Type B pancreatic cell (in vitro differentiated cells): ENCODE results near the gene PER3. TPM values are rescaled to one million over a fixed set of nuclear protein-coding genes. Genes with fewer than 3 reads are reported as not detected.

Experiments
- DNase-seq: peaks from one replicate; pipeline ENCODE4 v3.0.0; 2021; ENCODE audit warnings: mixed read lengths; ENCODE audit not compliant: unreplicated experiment; ENCODE audit errors: extremely low spot score
- H3K27ac Mint-ChIP-seq: 2 replicates; pipeline ENCODE4 v1.8.0; 2021; ENCODE audit warnings: mild to moderate bottlenecking, mixed read lengths
- H3K27me3 Mint-ChIP-seq: 2 replicates; pipeline ENCODE4 v1.8.0; 2021; ENCODE audit warnings: mixed read lengths
- H3K36me3 Mint-ChIP-seq: 2 replicates; pipeline ENCODE4 v1.8.0; 2021; ENCODE audit warnings: mixed read lengths
- H3K4me1 Mint-ChIP-seq: one replicate; pipeline ENCODE4 v1.8.0; 2021; ENCODE audit warnings: mixed read lengths; ENCODE audit not compliant: unreplicated experiment
- H3K4me3 Mint-ChIP-seq: 2 replicates; pipeline ENCODE4 v1.8.0; 2021; ENCODE audit warnings: mild to moderate bottlenecking, mixed read lengths
- H3K9me3 Mint-ChIP-seq: 2 replicates; pipeline ENCODE4 v1.8.0; 2021; ENCODE audit warnings: mixed read lengths
- total RNA-seq: library from RNA; stranded (reverse); gene quantifications from 2 replicates; pipeline ENCODE4 v1.2.1, GENCODE V29; 2021; ENCODE audit warnings: low replicate concordance
- TF ChIP-seq, protein P1 (sequence below): fragments of 200-600 bp; sonication (generic); conservative IDR thresholded peaks from 2 replicates; pipeline ENCODE4 v1.5.0; 2021; ENCODE audit warnings: antibody characterized with exemption, mild to moderate bottlenecking

PER3 gene
- total RNA-seq, 1 donor from 2014 or later: 7.1 TPM

DNA sequence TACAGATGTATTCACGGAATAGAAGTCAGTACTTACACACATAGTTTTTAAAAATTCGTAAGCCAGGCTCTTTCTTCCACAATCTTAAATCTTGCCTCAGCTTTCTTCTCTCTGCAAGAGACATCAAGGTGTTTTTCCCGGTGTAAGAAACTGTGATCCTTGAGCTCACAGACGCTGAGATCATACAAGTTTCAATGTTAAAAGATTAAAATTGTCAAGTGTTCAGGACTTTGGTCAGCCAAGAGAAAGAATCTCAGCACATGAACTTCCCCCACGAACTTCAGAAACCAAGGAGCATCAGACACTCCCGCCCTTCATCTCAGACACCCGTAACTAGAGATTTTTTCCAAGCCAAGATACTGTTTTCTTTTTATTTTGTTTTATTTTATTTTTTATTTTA lies 62.6 kb downstream of the PER3 start:
- H3K4me1 Mint-ChIP-seq: no peaks in the 10 kb centered on the region
- TF ChIP-seq, protein P1, sequence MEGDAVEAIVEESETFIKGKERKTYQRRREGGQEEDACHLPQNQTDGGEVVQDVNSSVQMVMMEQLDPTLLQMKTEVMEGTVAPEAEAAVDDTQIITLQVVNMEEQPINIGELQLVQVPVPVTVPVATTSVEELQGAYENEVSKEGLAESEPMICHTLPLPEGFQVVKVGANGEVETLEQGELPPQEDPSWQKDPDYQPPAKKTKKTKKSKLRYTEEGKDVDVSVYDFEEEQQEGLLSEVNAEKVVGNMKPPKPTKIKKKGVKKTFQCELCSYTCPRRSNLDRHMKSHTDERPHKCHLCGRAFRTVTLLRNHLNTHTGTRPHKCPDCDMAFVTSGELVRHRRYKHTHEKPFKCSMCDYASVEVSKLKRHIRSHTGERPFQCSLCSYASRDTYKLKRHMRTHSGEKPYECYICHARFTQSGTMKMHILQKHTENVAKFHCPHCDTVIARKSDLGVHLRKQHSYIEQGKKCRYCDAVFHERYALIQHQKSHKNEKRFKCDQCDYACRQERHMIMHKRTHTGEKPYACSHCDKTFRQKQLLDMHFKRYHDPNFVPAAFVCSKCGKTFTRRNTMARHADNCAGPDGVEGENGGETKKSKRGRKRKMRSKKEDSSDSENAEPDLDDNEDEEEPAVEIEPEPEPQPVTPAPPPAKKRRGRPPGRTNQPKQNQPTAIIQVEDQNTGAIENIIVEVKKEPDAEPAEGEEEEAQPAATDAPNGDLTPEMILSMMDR: no peak
- no peak for DNase-seq
- H3K27me3 Mint-ChIP-seq: peaks cover 11% of the 10 kb centered on the region
- no peaks in the 10 kb centered on the region for H3K36me3 Mint-ChIP-seq
- no peak overlapping the region for H3K27ac Mint-ChIP-seq
- no peaks in the 10 kb centered on the region for H3K9me3 Mint-ChIP-seq
- H3K4me3 Mint-ChIP-seq: no peak overlapping the region

- Mint-ChIP-seq H3K4me3 (no peak overlapping the region), H3K9me3 (no peaks in the 10 kb centered on the region), H3K27ac (no peak overlapping the region), H3K4me1 (peaks cover 2% of the 10 kb centered on the region), H3K27me3 (peaks cover 11% of the 10 kb centered on the region), H3K36me3 (no peaks in the 10 kb centered on the region)
- TF ChIP-seq, protein P1: no peak
- no peak for DNase-seq
These were observed 63.5 kb downstream of the PER3 start for GRCh38 chr1:7847599-7847998.

GRCh38 chr1:7850786-7851185 lies 66.7 kb downstream of the PER3 start:
- Mint-ChIP-seq H3K4me1 (peaks cover 11% of the 10 kb centered on the region), H3K4me3 (no peak overlapping the region), H3K9me3 (no peaks in the 10 kb centered on the region), H3K36me3 (no peaks in the 10 kb centered on the region), H3K27me3 (peaks cover 19% of the 10 kb centered on the region), H3K27ac (no peak overlapping the region)
- TF ChIP-seq, protein P1: no peak
- no peak for DNase-seq

GRCh38 chr1:7852804-7853683 lies 69.0 kb downstream of the PER3 start, which contains the start of gene UTS2:
TSS of gene UTS2 (minus strand) at chr1:7853065. CDS start at chr1:7853003, 62 bp downstream.
- no peaks in the 10 kb centered on the region for H3K36me3 Mint-ChIP-seq
- TF ChIP-seq, protein P1: no peak
- no peak for DNase-seq
- H3K27ac Mint-ChIP-seq: no peak within 1 kb of the TSS
- H3K4me1 Mint-ChIP-seq: peaks cover 11% of the 10 kb centered on the region
- no peak within 1 kb of the TSS for H3K4me3 Mint-ChIP-seq
- no peaks in the 10 kb centered on the region for H3K9me3 Mint-ChIP-seq
- peaks cover 27% of the 10 kb centered on the region for H3K27me3 Mint-ChIP-seq

GRCh38 chr1:7853684-7854026 lies 69.6 kb downstream of the PER3 start:
- Mint-ChIP-seq H3K4me1 (peaks cover 11% of the 10 kb centered on the region), H3K27ac (no peak overlapping the region), H3K9me3 (no peaks in the 10 kb centered on the region), H3K27me3 (peaks cover 27% of the 10 kb centered on the region), H3K4me3 (no peak overlapping the region), H3K36me3 (no peaks in the 10 kb centered on the region)
- TF ChIP-seq, protein P1: no peak
- no peak for DNase-seq
